LNCaP clone FGC (cell line): ENCODE results near the gene FGF22.

ENCODE experiments used
- DNase-seq: peaks from one replicate; pipeline ENCODE4 v3.0.0-alpha.2; 2011; ENCODE audit warnings: low read depth
- H3K4me3 ChIP-seq: 2 replicates; pipeline ENCODE4 v1.5.1; 2011; ENCODE audit warnings: mild to moderate bottlenecking, low read depth, low read length, control low read depth
- TF ChIP-seq, protein P1 (sequence below): IDR thresholded peaks from 2 replicates; pipeline ENCODE4 v1.5.1; 2012; ENCODE audit warnings: mild to moderate bottlenecking; ENCODE audit not compliant: control insufficient read depth, insufficient read depth; ENCODE audit errors: extremely low read depth

The FGF22 gene

DNA sequence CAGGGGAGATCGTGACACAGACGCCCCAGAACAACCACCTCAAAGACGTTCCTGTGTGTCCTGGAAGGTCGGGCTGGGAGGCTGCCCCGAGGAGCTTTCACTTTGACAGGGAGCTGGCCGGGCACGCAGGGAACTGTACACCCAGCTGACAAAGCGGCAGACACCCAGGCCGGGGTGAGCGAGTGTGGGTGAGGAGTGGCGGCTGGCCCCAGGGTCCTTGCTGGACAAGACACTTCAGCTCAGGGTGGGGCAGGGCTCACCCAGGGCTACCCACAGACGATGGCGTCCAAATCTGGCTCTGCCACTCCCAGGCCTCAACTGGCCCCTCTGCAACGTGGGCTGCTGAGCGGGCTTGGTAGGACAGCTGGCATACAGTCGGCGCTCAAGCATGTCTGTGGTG lies 2.0 kb downstream of the FGF22 start:
- DNase-seq: no peak
- TF ChIP-seq, protein P1, sequence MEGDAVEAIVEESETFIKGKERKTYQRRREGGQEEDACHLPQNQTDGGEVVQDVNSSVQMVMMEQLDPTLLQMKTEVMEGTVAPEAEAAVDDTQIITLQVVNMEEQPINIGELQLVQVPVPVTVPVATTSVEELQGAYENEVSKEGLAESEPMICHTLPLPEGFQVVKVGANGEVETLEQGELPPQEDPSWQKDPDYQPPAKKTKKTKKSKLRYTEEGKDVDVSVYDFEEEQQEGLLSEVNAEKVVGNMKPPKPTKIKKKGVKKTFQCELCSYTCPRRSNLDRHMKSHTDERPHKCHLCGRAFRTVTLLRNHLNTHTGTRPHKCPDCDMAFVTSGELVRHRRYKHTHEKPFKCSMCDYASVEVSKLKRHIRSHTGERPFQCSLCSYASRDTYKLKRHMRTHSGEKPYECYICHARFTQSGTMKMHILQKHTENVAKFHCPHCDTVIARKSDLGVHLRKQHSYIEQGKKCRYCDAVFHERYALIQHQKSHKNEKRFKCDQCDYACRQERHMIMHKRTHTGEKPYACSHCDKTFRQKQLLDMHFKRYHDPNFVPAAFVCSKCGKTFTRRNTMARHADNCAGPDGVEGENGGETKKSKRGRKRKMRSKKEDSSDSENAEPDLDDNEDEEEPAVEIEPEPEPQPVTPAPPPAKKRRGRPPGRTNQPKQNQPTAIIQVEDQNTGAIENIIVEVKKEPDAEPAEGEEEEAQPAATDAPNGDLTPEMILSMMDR: no peak
- no peak overlapping the region for H3K4me3 ChIP-seq

DNA sequence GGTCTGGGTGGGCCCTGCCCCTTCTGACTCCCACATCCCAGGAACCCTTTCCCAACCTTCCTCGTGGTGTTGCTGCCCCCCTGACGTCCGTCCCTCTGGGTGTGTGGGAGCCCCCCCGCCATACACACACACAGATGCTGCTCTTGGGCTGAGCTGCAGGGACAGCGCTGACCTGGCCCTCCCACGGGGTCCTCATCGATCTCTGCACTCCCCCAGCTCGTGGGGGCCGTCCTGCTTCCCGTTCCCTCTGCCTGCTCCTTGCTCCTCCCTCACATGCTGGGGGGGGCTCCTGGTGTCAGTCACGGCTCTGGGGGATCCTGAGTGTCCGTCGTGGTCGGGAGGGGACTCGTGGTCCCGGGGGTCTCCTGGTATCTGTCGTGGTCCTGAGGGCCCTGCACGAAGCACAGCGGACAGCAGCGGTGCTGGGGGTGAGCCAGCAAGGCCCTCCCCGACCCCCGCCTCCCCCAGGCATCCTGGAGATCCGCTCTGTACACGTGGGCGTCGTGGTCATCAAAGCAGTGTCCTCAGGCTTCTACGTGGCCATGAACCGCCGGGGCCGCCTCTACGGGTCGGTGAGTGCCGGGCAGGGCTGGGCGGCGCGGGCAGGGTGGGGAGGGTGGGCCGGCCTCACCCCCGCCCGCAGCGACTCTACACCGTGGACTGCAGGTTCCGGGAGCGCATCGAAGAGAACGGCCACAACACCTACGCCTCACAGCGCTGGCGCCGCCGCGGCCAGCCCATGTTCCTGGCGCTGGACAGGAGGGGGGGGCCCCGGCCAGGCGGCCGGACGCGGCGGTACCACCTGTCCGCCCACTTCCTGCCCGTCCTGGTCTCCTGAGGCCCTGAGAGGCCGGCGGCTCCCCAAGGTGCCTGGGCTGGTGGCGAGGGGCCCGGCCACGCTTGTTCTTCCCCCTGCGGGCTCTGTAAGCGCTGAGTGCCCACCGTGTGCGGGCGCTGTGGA lies 3.4 kb downstream of the FGF22 start:
- no peak overlapping the region for H3K4me3 ChIP-seq
- TF ChIP-seq, protein P1: no peak
- no peak for DNase-seq

DNA sequence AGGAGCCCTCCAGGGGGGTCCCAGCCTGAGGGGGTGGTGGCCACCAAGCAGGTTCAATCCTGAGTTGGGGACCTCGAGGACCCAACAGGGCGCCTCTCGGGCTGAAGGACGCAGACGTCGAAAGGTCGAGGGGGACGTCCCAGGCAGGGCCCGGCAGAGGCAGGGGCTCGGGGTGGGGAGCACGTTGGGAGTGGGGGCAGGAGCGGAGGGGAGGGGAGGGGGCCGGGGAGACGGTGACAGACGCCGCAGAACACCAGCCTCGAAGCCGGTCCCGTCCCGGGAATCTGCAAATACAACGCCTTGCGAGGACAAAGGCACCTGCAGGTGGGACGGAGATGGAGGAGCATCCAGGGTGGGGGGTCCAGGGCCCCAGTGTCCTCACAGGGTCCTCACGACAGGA lies 4.1 kb downstream of the FGF22 start:
- TF ChIP-seq, protein P1: no peak
- no peak overlapping the region for H3K4me3 ChIP-seq
- DNase-seq: no peak

DNA sequence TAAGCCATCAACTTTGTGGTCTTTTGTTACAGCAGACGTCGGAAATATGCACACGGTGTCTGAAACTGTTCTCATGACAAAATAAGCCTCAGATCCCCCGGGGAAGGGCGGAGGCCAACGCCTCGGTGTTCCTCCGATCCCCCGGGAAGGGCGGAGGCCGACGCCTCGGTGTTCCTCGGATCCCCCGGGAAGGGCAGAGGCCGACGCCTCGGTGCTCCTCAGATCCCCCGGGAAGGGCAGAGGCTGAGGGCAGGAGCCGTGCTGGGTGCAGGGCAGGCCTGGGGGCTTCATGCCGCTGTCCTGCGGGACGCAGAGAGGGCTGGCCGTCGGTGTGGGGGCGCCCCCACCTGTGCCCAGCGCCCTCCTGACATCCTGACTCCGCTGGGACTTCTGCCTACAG lies 4.7 kb downstream of the FGF22 start:
- DNase-seq: no peak
- TF ChIP-seq, protein P1: no peak
- no peak overlapping the region for H3K4me3 ChIP-seq

DNA sequence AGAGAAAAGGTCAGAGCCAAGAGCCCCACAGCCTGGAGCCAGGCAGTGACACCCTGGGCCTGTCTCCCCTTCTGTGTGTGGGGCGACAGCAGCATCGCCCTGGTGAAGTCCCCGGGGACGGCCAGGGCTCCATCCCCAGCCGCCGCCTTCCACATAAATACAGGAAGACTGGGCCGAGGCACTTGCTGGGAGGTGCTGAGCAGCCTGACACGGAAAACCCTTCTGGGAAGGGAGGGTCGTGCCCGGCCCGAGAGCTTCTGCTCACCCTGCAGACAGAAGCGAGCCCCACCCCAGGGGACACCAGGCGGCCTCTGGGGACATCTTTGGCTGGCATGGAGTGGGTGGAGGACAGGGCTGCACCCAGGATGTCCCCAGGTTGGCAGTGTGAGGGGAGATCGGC lies 5.1 kb downstream of the FGF22 start:
- no peak overlapping the region for H3K4me3 ChIP-seq
- TF ChIP-seq, protein P1: no peak

DNA sequence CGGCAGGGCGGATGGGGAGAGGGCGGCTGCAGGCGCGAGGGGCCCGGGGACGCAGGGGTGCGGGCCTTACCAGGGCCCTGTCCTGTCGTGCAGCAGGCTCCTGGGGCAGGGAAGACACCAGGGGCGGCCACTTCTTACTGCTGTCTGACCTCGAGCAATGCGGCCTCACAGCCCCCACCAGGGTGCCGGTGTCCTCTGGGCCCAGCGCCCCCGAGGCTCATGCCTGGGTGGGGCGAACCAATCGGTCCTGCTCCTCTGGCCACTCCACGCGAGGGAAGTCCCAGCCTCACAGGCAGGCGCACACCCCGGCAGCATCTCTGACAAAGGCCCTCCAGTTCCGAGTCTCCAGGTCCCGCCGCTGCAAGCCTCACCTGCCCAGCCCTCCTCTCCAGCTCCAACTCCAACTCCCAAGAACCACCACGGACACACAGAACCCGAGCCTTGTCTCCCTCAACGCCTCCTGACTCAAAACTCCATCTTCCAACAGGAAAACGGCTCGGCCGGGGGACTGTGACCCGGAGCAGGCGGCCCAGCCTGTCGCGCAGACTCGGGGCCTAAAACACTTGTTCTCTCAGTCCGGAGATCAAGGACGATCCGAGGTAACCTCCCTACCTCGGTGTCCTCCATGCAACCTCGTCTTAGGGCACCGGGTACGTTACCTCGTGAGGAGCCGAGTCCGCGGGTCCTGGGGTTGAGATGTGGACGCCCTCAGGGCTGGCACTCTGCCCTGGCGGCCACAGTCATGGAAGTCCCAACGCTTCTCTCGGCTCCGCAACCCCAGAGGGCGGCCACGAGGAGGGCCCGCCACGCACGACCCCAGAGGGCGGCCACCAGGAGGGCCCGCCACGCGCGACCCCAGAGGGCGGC lies 6.5 kb downstream of the FGF22 start:
- no peak overlapping the region for H3K4me3 ChIP-seq
- DNase-seq: no peak
- TF ChIP-seq, protein P1: no peak

More for the DNA sequence above, 5.1 kb downstream of the FGF22 start:
- no peak for DNase-seq
